Activated naive CD8-positive, alpha-beta T cell (primary cell): ENCODE results near the gene CDK9.

ENCODE experiments used
- H3K27ac Mint-ChIP-seq: one replicate; pipeline ENCODE4 v1.8.0; 2021; ENCODE audit warnings: mixed read lengths
- H3K27me3 Mint-ChIP-seq: one replicate; pipeline ENCODE4 v1.8.0; 2021; ENCODE audit warnings: mixed read lengths
- H3K36me3 Mint-ChIP-seq: one replicate; pipeline ENCODE4 v1.8.0; 2021; ENCODE audit warnings: mixed read lengths
- H3K4me1 Mint-ChIP-seq: one replicate; pipeline ENCODE4 v1.8.0; 2021; ENCODE audit warnings: low read depth, mixed read lengths
- H3K4me3 Mint-ChIP-seq: one replicate; pipeline ENCODE4 v1.8.0; 2021; ENCODE audit warnings: mild to moderate bottlenecking, mixed read lengths
- H3K9me3 Mint-ChIP-seq: one replicate; pipeline ENCODE4 v1.8.0; 2021; ENCODE audit warnings: low read depth, mixed read lengths

CDK9 gene

DNA sequence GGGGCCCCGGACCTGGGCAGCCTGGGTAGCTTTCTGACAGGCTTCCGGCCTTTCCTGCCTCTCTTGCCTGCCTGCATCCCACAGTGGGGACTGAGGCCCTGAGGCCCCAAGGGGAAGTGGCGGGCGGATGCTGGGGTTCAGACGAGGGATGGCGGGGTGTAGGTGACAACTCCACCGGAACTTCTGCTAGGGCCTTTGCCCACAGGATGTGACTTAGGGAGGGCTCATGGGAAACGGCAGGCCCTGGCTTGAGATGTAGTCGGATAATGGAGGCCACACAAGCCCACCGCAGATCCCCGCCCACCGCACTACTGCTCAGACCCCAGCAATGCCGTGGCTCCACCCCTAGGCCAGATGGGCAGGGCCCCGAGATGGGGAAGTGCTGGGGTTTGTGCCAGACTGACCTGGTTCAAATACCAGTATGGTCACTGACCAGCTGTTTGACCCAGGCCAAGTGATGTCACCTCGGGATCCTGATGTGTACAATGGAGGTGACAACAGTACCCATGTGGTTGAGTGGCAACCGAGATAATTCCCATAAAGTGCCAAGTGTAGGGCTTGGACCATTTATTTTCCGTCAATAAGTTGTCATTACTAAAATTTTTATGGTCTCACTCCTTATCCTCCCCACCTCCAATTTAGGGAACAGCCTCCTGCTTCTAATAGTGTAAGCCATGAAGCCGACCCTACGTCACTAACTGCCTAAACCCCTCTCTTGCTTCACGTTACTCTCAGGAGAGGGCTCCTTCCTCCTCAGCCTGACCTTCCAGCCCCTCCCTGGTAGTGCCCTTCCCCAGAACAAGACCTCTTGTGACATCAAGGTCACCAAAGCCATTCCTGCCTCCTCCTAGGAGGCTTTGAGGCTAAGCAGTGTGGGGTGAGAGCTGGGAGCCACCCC is 2.5 kb upstream of the CDK9 start:
- peak overlapping the region; percentile 79 for H3K4me3 Mint-ChIP-seq
- no peaks in the 10 kb centered on the region for H3K9me3 Mint-ChIP-seq
- H3K27ac Mint-ChIP-seq: peak overlapping the region; percentile 96
- peaks cover 67% of the 10 kb centered on the region for H3K4me1 Mint-ChIP-seq
- H3K36me3 Mint-ChIP-seq: no peaks in the 10 kb centered on the region
- no peaks in the 10 kb centered on the region for H3K27me3 Mint-ChIP-seq

DNA sequence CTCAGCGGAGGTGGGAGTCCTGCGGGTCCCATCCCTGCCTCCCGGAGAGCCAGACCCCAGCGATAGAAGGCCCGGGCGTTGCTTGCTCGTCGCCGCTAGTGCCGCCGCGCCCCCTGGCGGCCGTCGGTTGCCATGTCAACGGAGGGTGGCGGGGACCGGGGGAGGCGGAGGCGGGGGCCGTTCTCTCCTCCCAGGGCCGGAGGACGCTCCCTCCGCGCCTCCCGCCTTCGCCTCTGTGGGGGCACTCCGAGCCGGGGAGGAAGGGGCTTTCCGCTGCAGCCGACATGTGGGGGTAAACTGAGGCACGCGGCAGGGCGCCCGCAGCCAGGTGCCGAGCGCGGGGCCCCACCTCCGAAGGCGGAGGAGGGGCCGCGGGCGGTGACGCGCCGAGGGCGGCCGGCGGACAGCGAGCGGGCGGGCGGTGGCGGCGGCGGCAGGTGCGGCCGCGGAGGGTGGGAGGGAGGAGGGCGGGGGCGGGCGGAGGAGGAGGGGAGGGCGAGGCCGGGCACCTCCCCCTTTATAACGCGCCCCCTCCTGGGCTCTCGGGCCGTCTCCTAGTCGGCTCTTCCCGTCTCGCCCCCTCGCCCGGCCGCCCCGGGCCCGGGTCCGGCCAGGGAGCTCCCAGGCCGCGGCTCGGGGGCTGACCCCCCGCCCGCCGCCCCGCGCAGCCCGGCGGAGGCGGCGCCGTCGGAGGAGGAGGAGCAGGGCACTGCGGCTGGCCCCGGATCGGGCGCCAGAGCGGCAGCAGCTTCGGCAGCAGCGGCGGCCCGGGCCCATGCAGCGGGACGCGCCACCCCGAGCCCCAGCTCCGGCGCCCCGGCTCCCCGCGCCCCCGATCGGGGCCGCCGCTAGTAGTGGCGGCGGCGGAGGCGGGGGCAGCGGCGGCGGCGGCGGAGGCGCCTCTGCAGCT is 556 bp upstream of the CDK9 start:
- H3K36me3 Mint-ChIP-seq: peaks cover 2% of the 10 kb centered on the region
- H3K9me3 Mint-ChIP-seq: no peaks in the 10 kb centered on the region
- H3K4me3 Mint-ChIP-seq: peak overlapping the region; percentile 79
- peak overlapping the region; percentile 83 for H3K27ac Mint-ChIP-seq
- H3K27me3 Mint-ChIP-seq: no peaks in the 10 kb centered on the region
- H3K4me1 Mint-ChIP-seq: peaks cover 67% of the 10 kb centered on the region

DNA sequence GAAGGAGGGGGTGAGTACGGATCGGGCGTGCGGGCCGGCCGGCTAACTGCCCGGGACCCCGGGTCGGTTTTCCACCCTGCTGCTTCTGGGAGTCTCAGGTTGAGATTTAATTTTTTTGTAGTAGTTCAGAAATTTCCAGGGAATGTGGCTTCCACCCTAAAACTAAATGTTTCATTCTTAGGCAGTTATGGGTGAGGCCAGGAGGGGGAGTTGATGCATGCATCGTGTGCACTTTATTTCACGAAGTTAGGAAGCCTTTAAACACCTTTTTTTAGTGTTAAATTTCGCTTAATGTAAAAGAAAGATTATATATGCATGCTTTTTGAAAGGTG is 905 bp downstream of the CDK9 start:
- Mint-ChIP-seq H3K27me3 (no peaks in the 10 kb centered on the region), H3K27ac (peak overlapping the region; percentile 84), H3K36me3 (peaks cover 2% of the 10 kb centered on the region), H3K9me3 (no peaks in the 10 kb centered on the region), H3K4me1 (peaks cover 59% of the 10 kb centered on the region), H3K4me3 (peak overlapping the region; percentile 94)

DNA sequence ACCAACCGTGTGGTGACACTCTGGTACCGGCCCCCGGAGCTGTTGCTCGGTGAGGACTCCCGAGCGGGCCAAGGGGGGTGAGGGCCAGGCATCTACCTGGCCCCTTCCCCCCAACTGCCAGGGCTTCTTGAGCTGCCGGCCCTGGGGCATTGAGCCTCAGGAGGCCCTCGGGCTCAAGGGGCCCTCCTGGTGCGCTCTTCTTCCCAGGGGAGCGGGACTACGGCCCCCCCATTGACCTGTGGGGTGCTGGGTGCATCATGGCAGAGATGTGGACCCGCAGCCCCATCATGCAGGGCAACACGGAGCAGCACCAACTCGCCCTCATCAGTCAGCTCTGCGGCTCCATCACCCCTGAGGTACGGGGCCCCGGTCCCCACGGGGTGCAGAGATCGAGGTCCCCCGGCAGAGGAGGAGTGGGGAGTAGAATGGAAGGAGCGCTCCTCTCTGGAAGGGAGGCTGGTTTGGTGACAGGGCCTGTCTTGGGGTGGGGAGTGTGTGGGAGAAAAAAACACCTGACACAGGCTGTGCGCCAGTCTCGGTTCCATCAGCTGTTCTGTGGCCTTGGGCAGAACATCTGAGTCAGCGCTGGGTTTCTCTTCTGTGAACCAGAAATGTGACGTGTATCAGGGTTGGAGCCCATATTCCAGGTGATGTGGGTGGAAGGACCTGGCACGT is 2.6 kb downstream of the CDK9 start:
- Mint-ChIP-seq H3K4me3 (peak overlapping the region; percentile 94), H3K9me3 (no peaks in the 10 kb centered on the region), H3K27me3 (no peaks in the 10 kb centered on the region), H3K4me1 (peaks cover 53% of the 10 kb centered on the region), H3K27ac (no peak overlapping the region), H3K36me3 (peaks cover 2% of the 10 kb centered on the region)

DNA sequence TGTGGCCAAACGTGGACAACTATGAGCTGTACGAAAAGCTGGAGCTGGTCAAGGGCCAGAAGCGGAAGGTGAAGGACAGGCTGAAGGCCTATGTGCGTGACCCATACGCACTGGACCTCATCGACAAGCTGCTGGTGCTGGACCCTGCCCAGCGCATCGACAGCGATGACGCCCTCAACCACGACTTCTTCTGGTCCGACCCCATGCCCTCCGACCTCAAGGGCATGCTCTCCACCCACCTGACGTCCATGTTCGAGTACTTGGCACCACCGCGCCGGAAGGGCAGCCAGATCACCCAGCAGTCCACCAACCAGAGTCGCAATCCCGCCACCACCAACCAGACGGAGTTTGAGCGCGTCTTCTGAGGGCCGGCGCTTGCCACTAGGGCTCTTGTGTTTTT is 3.3 kb downstream of the CDK9 start:
- Mint-ChIP-seq H3K4me1 (peaks cover 46% of the 10 kb centered on the region), H3K36me3 (peaks cover 2% of the 10 kb centered on the region), H3K9me3 (no peaks in the 10 kb centered on the region), H3K4me3 (peak overlapping the region; percentile 60), H3K27me3 (no peaks in the 10 kb centered on the region), H3K27ac (no peak overlapping the region)

DNA sequence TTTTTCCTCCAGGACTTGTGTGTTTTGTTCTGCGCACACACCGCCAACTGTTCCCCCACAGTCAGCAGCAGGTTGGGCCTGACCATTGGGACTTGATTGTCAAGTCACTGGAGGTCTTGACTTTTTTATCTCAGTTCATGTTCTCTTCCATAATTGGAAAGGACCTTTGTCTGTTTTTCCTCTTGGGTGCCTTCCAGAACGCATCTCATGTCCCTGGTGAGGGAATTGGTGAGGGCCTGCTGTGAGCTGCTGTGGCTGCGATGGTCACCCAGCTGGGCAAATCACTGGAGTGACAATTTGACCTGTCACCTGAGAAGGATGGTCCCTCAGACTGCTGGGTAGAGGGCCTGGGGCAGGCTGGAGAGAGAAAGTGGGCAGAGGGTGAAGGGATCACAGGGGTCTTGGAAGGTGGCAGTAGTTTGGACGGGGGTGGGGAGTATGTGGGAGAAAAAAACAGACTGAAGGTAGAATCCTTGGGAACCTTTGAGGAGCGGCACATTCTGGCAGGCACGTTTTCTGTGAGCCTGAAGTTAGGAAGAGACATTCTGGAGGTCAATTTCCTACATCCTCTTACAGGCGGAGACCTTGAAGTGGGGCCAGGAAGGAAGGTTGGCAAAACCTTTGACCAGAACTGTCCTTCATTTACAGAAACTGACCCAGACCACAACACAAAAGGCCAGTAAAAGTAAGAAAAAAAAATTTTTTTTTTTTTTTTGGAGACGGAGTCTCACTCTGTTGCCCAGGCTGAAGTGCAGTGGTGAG is 4.4 kb downstream of the CDK9 start:
- Mint-ChIP-seq H3K4me1 (peaks cover 39% of the 10 kb centered on the region), H3K36me3 (peaks cover 2% of the 10 kb centered on the region), H3K4me3 (no peak overlapping the region), H3K27me3 (no peaks in the 10 kb centered on the region), H3K9me3 (no peaks in the 10 kb centered on the region), H3K27ac (peak overlapping the region; percentile 46)

DNA sequence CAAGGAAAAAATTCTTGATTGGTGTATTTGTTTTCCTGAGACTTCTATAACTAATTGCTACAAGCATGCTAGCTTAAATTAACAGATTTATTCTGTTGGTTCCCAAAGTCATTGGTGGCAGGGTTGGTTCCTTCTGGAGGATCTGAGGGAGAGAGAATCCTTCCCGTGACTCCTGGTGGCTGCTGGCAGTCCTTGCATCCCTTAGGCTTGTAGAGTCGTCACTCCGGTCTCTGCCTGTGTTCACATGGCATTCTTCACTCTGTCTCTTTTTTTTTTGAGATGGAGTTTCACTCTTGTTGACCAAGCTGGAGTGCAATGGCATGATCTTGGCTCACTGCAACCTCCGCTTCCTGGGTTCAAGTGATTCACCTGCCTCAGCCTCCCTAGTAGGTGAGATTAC is 5.3 kb downstream of the CDK9 start:
- H3K9me3 Mint-ChIP-seq: no peaks in the 10 kb centered on the region
- H3K27ac Mint-ChIP-seq: no peak overlapping the region
- no peaks in the 10 kb centered on the region for H3K27me3 Mint-ChIP-seq
- peaks cover 42% of the 10 kb centered on the region for H3K4me1 Mint-ChIP-seq
- peaks cover 2% of the 10 kb centered on the region for H3K36me3 Mint-ChIP-seq
- H3K4me3 Mint-ChIP-seq: no peak overlapping the region

DNA sequence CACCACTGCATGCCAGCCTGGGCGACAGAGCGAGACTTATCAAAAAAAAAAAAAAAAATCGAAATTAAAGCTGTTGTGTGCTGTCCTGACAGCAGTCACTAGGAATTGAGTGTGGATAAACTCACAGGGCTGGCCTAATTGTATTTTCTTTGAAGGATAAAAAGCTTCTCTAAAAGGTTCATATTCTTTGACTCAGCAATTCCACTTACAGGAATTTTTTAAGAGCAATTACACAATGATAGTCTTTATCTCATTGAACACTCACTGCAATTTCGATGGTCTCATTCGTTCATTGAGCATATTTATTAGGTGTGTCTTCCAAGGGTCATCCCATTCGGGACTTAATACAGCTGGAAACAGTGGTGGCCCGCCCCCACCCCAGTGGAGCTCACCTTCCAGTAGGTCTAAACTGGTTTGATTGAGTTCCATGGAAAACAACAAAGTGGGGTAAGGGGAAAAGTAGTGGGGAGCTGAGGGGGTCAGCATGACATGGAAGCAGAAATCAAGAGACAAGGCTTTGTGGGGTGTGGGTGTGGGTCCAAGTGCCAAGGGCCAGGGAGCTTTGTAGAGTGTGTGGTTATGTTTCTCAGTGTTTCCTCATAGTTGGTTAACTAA is 6.7 kb downstream of the CDK9 start:
- H3K4me1 Mint-ChIP-seq: peaks cover 44% of the 10 kb centered on the region
- H3K9me3 Mint-ChIP-seq: no peaks in the 10 kb centered on the region
- no peaks in the 10 kb centered on the region for H3K27me3 Mint-ChIP-seq
- peaks cover 2% of the 10 kb centered on the region for H3K36me3 Mint-ChIP-seq
- peak overlapping the region; percentile 18 for H3K27ac Mint-ChIP-seq
- H3K4me3 Mint-ChIP-seq: no peak overlapping the region

DNA sequence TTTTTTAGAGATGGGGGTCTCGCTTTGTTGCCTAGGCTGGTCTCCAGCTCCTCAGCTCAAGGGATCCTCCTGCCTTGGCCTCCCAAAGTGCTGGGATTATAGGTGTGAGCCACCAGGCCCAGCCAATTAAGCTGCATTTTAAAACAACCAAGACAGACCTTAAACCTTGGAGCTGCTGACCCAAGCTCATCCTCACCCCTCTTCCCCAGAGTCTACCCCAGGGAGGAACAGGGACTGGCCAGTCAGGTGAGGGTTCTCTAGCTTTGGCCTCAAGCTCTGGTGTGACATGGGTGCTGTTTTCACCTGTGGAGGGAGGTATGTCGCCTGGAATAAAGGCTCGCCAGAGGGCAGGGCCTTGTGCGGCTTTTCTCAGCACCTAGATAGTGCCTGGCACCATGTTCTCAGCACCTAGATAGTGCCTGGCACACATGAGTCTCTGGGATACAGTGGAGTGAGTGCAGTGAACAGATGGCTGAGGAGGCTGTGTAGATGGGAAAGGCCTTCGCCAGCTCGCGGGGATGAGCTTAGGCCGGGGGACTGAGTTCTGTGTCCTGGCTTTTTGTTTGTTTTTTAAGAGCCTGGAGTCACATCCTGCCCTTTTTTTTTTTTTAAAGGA is 7.4 kb downstream of the CDK9 start:
- H3K4me3 Mint-ChIP-seq: no peak overlapping the region
- H3K4me1 Mint-ChIP-seq: peaks cover 45% of the 10 kb centered on the region
- H3K36me3 Mint-ChIP-seq: peaks cover 2% of the 10 kb centered on the region
- peak overlapping the region; percentile 24 for H3K27ac Mint-ChIP-seq
- no peaks in the 10 kb centered on the region for H3K9me3 Mint-ChIP-seq
- no peaks in the 10 kb centered on the region for H3K27me3 Mint-ChIP-seq

DNA sequence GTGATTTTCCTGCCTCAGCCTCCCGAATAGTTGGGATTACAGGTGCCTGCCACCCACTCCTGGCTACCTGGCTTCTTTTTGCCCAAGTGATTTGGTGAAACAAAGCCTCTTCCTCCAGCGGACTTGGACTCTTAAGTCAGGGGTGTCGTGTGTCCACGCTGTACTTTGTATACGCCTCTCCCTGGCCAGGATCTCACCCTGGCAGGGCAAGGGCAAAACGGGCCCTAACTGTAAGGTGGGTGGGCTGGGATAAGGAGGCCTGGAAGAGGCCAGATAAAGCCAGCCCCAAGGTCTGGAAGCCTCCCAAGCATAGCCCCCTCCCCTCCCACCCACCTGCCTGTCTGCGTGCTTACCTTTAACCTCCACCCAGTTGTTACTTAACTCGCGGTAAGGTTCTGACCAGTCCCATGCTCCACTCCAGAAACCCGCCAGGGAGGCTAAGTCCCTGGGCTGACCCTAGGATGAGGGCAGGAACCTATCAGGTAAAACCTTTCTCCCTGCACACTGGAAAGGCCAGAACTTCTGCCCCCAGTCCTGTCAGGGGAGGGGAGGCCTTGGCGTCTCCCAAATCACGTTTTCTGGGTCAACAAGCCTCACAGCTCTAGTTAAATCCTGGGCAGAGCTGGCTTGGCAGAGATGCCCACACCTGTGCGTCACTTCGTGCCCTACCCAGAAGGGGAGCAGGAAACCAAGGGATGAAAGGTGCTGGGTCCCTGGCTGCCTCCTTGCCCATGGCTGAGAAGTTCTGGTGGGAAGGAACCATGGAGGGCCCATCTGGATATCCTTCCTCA is 8.4 kb downstream of the CDK9 start:
- Mint-ChIP-seq H3K27ac (no peak overlapping the region), H3K4me3 (no peak overlapping the region), H3K27me3 (no peaks in the 10 kb centered on the region), H3K4me1 (peaks cover 37% of the 10 kb centered on the region), H3K9me3 (no peaks in the 10 kb centered on the region), H3K36me3 (peaks cover 2% of the 10 kb centered on the region)

DNA sequence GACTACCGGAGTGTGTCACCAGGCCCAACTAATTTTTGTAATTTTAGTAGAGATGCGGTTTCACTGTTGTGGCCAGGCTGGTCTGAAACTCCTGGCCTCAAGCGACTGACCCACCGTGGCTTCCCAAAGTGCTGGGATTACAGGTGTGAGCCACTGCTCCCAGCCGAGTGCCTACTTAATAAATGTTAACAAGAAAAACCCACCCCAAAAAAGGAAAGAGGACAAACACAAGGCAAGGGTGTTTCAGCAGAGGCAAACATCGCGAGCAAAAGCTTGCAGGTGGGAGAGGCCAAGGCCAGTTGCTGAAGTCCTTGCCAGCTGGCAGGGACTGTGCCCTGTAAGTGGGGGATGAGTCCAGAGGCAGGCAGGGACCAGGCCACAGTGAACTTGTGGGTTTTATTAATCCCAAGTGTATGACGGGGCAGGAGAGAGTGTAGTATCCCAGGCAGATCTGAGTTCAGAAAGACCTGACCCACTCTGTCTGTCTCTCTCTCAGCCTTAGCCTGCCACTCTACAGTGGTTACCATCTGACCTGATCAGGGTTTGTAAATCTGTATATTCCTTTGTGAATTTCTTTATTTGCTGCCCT is 10.5 kb downstream of the CDK9 start:
- no peaks in the 10 kb centered on the region for H3K27me3 Mint-ChIP-seq
- H3K36me3 Mint-ChIP-seq: no peaks in the 10 kb centered on the region
- H3K27ac Mint-ChIP-seq: peak overlapping the region; percentile 83
- peak overlapping the region; percentile 61 for H3K4me3 Mint-ChIP-seq
- peaks cover 31% of the 10 kb centered on the region for H3K4me1 Mint-ChIP-seq
- no peaks in the 10 kb centered on the region for H3K9me3 Mint-ChIP-seq

DNA sequence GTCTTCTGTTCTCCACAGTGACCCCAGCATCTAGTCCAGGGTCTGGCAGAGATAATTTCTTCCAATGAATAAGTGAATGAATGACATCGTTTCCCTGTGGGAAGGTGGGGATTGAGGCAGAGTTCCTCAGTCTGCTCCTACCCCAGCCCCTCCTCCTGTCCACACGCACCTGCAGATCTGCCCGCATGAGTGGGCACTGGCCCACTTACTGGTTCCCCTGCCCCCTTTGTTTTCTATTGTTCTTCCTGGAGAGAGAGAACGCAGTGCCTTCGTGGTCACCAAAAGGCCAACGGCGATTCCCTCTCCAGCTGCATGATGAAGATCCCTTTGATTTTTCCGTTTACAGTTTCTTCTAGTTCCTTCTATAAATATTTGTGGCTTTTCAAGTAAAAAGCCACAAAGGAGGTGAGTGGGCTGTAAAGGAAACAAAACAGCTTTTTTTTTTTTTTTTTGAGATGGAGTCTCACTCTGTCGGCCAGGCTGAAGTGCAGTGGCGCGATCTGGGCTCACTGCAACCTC is 11.1 kb downstream of the CDK9 start:
- Mint-ChIP-seq H3K36me3 (no peaks in the 10 kb centered on the region), H3K27me3 (no peaks in the 10 kb centered on the region), H3K4me1 (peaks cover 33% of the 10 kb centered on the region), H3K27ac (peak overlapping the region; percentile 83), H3K9me3 (no peaks in the 10 kb centered on the region), H3K4me3 (peak overlapping the region; percentile 61)
